GM21619 (cell line): ENCODE measurements around the gene PTPRN2.

Source experiments
- ATAC-seq: cut with Tn5 transposase; IDR thresholded peaks from one replicate; pipeline ENCODE4 v1.9.1; 2021; ENCODE audit not compliant: unreplicated experiment

Gene PTPRN2

GRCh38 chr7:157687845-157688532 lies 899.6 kb downstream of the PTPRN2 start:
- ATAC-seq, result no peak

GRCh38 chr7:157687158-157687557 lies 900.5 kb downstream of the PTPRN2 start:
- ATAC-seq, result no peak

- no peak for ATAC-seq
Observed at GRCh38 chr7:157686285-157686894, 901.2 kb downstream of the PTPRN2 start.

DNA sequence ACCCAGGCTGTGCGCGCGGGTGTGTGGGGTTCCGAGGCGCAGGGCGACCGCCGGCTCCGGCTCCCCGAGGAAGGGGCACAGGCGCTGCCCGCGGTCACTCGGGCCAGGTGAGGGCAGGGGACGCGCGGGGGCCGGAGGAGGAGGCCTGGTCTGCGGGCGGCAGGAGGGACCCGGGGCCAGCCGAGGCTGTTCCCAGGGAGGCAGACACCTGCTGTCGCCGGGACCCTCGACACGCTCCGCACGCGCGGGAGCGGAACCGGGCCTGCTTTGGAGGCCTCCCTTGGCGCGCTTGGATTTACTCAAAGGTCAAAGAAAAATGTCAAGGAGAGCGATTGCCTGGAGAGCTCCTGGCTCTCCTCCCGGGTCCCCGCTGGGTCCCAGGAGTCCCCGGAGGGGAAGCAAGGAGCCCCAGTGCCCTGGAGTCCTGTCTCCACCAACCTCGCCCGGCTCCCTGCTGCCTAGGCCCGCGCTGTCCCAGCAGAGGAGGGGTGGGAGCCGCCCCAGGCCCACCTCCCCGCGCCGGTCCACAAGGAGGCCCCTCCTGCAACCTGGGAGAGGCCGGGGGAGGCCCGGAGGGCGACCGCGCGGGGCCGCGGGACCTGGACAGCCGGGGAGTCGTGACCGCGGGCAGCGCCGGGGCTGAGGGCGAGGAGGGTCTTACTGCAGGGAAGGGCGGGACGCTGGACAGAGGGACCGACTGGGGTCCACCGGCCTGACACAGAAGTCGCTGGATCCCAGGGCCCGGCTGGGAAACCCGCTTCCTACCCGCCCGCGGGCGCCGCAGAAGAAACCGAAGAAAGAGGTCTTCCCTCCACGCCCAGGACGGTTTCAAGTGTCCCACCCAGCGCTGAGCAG lies 902.0 kb downstream of the PTPRN2 start:
- no peak for ATAC-seq

DNA sequence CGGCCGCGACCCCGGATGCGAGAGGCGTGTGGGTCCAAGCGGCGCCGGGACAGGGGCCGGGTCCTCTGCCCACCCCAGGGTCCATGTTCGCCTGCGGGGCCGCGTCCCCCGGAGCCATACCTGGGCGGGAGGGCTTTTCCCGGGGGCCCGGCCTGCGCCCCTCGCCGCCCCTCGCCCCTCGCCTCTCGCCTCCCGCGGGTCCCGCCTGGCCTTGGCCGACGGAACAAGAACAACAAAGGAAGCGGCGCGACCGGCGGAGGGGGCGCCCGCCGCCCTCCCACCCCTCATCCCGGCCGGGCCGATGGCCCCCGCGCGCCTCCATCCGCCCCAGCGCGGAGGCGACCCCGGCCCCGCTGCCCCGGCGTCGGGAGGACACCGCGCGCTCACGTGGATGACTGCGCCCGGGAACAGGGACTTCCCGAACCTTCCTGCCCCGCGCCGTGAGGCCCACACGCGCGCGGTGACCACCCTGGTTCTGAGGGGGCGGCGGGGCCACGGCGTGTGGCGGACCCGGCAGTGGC lies 902.7 kb downstream of the PTPRN2 start:
- ATAC-seq, result no peak

DNA sequence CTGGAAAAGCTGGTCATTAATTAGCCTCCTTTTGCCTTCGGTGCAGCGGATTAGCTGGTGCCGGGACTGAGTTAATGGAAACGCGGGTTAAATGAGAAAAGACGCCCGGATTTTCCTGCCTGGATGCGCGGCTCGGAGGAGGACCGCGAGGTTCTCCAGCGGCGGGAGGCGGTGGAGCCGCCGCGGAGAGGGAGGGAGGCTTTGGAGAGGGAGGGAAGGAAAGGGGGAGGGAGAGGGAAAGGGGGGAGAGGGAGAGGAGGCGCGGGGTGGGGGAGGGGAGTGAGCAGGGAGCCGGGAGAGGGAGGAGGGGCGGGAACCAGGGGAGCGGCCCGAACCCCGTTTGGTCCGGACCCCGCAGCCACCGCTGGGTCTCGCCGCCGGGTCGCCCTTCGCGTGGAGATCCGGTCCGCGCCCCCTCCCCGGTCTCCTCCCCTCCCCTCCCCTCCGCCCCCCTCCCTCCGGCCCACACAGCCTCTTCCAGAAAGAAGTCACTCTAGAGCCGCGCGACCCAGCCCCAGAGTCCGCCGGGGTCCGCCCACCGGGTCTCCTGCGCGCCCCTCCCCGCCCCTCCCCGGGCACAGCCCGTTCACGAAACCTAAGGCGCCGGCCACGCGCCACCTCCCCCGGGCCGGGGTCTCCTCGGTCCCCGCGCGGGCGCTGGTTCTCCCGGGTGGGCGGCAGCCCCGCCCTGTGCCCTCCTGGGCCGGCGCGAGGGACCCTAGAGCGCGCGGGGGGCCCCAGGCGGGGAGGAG lies 903.3 kb downstream of the PTPRN2 start:
- ATAC-seq, result no peak

DNA sequence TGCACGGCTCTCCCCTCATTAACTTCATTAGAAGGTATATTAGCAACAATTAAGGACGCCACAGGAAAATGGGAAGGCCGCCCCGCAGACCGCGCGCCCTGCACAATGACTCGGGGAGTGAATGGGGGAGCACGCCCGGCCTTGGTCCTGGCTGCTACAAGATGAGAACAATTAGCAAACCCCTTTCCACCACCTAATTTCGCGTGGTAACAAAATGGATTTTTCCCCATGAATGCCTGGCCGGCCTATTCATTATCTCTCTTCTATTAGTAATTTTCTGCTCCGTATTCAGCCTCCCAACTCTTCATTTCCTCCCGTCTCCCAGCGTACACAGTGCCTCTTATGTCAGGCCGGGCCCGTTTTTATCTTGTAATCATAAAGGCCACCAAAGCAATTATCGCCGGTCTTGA lies 903.9 kb downstream of the PTPRN2 start:
- no peak for ATAC-seq

DNA sequence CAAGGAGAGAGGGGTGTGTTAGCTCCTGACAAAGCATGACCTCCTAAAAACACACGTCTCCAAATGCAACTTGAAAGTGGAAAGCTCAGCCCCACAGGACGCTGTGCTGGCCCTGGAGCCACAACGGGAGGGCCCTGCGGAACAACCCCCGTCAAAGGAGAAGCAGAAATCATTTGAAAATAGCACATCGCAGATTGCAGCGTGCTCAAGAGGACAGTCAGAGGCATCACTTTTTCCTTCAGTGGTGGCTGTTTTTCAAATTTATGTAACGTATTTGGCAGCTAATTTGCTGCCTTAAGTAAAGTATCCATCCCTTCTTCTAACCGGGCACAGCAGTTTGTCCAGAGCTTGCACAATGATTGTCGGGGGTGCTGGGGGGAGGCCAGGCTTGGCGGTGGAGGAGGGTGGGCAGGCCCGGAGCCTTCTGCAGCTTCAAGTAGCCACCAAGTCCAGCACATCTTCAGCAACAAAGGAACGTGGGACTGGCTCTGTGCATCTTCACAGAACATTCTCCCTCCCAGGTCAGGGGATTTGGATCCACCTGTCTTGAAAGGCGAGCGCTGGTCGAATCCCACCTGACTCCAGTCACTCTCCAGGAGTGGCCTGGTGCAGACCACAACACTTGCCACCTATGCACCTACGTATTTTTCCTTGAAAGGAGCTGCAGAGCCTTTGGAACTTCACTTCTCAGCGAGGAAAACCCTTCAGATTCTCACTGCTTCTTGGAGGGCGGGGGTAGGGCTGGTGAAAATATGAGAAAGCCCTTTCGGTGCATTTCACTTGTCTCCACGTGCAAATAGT lies 904.5 kb downstream of the PTPRN2 start:
- no peak for ATAC-seq

GRCh38 chr7:157682064-157682945 lies 905.3 kb downstream of the PTPRN2 start:
- ATAC-seq, result no peak

DNA sequence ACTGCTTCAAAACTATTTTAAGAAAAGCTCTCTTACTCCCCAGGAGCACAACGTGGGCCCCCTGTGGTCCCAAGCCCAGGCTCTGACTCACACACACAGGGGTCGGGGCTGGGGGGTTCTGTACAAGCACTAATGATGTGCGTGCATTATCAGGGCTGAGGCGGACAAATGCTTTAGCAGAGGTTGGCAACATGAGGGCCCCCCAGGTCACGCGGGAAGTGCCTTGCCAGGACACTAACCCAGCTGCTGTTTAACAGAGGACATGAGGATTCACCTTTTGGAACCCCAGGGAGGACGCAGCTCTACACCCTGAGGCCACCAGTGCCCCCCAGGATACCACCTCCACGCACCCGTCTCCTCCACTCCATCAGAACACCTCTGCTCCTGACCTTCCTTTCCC lies 908.0 kb downstream of the PTPRN2 start:
- no peak for ATAC-seq

DNA sequence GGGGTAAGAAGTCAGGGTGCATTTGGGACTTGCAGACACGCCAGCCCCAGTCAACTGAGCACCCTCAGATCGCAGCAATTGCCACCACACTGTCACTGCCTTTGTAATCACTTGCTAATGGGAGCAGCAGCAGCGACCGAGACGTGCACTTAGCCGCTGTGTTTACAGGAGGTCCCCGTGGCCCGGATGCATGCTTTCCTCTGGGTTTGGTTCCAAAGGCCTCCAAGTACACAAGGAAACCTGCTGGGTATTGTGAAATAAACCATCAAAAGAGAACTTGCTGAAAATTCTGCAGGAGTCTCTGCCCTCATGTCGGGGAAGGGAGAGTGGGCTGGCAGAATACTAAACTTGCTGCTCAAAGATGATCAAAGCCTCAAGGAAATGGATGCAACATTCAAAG lies 909.1 kb downstream of the PTPRN2 start:
- ATAC-seq, result no peak

DNA sequence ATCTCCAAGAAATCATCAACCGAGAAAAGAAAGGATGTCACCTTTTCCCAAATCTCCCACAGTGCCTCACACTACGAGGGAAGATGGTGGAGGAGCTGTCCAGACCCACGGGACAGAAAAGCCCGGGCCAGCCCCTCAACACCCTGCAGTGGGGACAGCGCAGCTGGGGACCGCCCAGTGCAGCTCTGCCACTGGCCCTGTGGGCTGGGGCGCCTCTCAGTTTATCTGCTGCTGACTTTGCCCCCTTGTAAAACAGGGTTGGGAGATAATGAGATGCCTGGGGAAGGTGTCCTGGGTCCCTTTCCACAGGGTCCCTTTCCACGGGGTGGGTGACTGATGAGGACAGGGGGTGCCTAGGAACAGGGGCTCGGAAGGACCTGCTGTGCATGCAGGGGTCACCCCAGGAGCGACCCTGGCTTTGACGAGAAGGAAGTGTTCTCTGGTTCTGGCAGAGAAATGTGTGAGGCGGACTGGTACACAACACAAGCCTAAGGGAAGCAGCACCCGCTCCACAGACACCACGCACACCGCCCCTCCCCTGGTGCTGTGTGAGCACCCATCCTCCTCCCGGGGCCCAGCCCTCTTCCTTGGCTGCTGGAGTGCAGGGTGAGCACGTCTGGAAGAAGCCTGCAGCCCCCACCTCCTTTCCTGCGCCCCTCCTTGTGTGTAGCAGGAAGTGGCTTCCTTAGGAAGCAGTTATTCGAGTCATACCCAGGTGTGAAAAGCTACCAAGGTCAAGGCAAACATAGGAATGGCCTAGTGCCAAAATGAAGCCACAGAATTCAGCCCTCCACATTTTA lies 911.0 kb downstream of the PTPRN2 start:
- no peak for ATAC-seq

DNA sequence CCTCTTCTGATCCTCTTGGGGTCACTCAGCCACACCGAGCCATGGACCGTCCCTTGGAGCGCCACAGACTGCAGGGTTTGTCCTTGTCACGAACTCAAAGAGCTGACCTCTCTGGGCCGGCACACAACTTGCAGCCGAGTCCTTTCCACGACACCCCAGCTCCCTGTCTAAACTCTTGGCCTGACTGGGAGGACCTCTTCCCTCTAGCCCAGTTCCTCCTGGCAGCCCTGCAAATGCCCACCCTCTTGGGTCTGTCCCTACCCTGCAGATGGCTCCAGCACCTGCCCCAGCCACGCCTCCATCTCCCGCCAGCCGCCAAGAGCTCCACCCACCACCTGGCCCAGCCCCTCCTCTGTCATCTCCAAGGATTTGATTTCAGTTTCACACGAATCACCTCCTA lies 911.6 kb downstream of the PTPRN2 start:
- no peak for ATAC-seq

- ATAC-seq, result no peak
Observed at GRCh38 chr7:157675427-157675927, 912.1 kb downstream of the PTPRN2 start.

- no peak for ATAC-seq
Observed at GRCh38 chr7:157674715-157675426, 912.8 kb downstream of the PTPRN2 start.

DNA sequence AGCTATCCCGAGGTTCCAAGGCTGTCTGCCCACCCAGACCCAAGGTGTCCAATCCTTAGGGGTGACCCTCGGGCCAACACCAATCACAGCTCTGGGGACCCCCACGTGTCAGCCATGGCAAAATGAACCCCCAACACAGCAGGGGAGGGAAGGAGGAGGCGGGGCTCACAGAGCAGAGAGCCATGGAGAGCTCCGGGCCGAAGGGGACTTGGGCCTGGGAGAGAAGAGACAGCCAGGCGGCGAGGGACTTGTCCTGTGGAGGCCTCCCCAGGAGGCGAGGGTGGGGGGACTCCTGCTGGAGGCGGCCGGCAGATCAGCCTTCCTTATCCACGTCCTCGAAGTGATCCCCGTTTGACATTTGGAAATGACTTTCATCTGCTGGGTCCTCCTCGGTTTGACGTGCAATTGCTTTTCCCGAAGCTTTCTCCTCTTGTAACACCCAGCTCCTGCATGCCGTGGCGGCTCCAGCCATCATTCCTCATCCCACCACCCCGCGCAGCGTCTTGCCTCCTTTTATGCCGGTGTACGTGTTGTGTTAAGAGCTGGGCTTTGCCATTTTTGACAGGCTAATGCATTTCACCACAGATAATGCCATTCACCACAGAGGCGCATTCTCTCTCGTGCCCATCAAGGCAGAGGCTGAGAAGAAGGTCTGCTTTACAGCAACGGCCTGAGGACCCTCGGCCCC lies 913.5 kb downstream of the PTPRN2 start:
- no peak for ATAC-seq

- ATAC-seq, result no peak
Observed at GRCh38 chr7:157673573-157673972, 914.0 kb downstream of the PTPRN2 start.
